ENCODE measurements around the gene ACAD11.

ACAD11 gene

DNA sequence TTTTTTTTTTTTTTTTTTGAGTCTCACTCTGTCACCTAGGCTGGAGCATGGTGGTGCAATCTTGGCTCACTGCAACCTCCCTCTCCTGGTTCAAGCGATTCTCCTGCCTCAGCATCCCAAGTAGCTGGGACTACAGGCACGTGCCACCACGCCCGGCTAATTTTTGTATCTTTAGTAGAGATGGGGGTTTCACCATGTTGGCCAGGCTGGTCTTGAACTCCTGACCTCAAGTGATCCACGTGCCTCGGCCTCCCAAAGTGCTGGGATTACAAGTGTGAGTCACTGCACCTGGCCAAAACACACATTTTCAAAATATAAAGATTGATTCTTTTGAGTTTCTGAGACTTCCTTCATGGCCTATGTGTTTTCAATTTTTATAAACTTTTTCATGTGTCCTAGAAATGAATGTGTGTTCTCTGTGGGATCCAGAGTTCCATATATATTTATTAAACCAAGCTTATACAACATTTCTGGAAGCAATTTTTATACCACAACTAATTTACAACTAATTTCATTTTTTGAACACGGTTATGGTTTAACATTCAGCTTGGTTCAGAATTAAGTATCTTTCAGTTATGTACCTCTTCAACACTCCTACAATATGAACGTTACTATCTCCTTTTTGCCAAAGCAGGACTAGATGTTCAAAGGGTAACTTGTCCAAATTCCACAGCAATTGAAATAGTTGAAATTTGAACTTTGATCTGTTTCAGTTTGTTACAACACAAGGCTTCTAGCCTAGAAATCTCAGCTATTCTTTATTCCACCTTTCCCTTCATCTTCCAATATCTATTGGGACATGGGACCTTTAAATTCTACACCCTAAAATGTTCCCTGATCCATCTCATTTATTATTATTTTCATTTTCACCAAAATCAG, 1.5 kb downstream of the ACAD11 start (continued):
- TF ChIP-seq, protein P1, sequence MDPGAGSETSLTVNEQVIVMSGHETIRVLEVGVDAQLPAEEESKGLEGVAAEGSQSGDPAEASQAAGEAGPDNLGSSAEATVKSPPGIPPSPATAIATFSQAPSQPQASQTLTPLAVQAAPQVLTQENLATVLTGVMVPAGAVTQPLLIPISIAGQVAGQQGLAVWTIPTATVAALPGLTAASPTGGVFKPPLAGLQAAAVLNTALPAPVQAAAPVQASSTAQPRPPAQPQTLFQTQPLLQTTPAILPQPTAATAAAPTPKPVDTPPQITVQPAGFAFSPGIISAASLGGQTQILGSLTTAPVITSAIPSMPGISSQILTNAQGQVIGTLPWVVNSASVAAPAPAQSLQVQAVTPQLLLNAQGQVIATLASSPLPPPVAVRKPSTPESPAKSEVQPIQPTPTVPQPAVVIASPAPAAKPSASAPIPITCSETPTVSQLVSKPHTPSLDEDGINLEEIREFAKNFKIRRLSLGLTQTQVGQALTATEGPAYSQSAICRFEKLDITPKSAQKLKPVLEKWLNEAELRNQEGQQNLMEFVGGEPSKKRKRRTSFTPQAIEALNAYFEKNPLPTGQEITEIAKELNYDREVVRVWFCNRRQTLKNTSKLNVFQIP (CRISPR knock-in tag; IDR thresholded peaks at IDR 0.05; ENCODE audit: borderline replicate concordance, low read depth) = no peak

DNA sequence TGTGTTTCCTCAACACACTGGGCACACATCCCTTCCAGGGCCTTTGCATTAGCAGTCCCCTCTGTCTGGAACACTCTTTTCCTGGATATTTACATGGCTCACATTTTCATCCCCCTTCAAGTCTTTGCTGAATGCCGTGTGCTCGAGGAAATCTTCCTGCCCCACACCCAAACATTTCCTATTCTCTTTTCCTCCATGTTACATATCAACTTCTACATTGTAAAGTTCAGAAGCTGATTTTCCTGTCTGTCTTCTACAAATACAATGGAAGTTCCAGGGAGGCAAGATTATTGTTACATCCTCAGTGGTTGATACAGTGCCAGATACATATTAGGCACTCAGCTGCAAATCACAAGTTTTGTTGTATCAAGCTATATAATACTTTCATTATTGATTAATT, 4.1 kb downstream of the ACAD11 start:
- TF ChIP-seq TOX (CRISPR knock-in tag; IDR thresholded peaks at IDR 0.05; ENCODE audit: borderline replicate concordance) = no peak
- no peak for TF ChIP-seq ARNTL (CRISPR knock-in tag; IDR thresholded peaks at IDR 0.05; ENCODE audit: borderline replicate concordance, low read depth)
- TF ChIP-seq OSR1 (CRISPR knock-in tag; IDR thresholded peaks at IDR 0.05) = no peak
- TF ChIP-seq, protein P2, sequence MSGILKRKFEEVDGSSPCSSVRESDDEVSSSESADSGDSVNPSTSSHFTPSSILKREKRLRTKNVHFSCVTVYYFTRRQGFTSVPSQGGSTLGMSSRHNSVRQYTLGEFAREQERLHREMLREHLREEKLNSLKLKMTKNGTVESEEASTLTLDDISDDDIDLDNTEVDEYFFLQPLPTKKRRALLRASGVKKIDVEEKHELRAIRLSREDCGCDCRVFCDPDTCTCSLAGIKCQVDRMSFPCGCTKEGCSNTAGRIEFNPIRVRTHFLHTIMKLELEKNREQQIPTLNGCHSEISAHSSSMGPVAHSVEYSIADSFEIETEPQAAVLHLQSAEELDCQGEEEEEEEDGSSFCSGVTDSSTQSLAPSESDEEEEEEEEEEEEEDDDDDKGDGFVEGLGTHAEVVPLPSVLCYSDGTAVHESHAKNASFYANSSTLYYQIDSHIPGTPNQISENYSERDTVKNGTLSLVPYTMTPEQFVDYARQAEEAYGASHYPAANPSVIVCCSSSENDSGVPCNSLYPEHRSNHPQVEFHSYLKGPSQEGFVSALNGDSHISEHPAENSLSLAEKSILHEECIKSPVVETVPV (CRISPR knock-in tag; IDR thresholded peaks at IDR 0.05) = no peak
- no peak for TF ChIP-seq ZNF70 (CRISPR knock-in tag; IDR thresholded peaks at IDR 0.05)
- no peak for TF ChIP-seq ISL1 (CRISPR knock-in tag; IDR thresholded peaks at IDR 0.05)
- TF ChIP-seq CSDC2 (CRISPR knock-in tag; IDR thresholded peaks at IDR 0.05) = no peak
- no peak for ATAC-seq

DNA sequence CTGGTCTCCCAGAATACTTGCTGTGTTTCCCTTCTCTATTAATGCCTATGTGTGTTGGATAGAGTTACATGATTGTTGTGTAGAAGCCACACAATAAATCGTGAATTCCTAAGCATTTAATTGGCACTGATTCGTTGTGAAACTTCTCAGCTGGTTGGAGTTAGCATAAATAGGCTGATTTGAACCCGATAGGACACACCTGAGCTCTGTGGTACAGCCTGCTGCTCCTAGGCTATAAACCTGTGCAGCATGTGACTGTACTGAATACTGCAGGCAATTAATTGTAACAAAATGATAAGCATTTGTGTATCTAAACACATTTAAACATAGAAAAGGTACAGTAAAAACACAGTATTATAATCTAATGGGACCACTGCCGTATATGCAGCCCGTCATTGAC, 4.9 kb downstream of the ACAD11 start:
- TF ChIP-seq CSDC2 (CRISPR knock-in tag; IDR thresholded peaks at IDR 0.05) = no peak
- no peak for TF ChIP-seq ZNF70 (CRISPR knock-in tag; IDR thresholded peaks at IDR 0.05)
- no peak for TF ChIP-seq ESRRG (CRISPR knock-in tag; IDR thresholded peaks at IDR 0.05)
- TF ChIP-seq PPARA (CRISPR knock-in tag; IDR thresholded peaks at IDR 0.05; ENCODE audit: borderline replicate concordance) = no peak
- TF ChIP-seq ZNF8 (CRISPR knock-in tag; IDR thresholded peaks at IDR 0.05) = no peak
- ATAC-seq = no peak

DNA sequence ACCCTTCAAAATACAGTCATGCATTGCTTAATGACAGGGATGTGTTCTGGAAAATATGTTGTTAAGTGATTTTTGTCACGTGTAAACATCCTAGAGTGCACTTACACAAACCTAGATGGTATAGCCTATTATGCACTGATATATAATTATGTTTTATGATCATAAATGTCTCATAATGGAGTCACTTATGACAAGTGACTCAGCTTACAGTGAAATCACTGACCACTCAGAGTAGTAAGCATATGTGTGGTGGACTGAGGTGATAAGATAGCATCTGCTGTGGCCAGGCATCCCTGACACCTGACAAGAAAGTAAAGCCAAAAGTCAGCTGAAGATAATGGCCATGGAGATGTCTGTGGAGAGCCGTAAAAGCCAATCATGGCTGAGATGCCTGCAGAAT, 5.4 kb downstream of the ACAD11 start:
- no peak for TF ChIP-seq ZFP30 (CRISPR knock-in tag; IDR thresholded peaks at IDR 0.05)
- TF ChIP-seq RARB (CRISPR knock-in tag; IDR thresholded peaks at IDR 0.05) = no peak
- TF ChIP-seq, protein P3, sequence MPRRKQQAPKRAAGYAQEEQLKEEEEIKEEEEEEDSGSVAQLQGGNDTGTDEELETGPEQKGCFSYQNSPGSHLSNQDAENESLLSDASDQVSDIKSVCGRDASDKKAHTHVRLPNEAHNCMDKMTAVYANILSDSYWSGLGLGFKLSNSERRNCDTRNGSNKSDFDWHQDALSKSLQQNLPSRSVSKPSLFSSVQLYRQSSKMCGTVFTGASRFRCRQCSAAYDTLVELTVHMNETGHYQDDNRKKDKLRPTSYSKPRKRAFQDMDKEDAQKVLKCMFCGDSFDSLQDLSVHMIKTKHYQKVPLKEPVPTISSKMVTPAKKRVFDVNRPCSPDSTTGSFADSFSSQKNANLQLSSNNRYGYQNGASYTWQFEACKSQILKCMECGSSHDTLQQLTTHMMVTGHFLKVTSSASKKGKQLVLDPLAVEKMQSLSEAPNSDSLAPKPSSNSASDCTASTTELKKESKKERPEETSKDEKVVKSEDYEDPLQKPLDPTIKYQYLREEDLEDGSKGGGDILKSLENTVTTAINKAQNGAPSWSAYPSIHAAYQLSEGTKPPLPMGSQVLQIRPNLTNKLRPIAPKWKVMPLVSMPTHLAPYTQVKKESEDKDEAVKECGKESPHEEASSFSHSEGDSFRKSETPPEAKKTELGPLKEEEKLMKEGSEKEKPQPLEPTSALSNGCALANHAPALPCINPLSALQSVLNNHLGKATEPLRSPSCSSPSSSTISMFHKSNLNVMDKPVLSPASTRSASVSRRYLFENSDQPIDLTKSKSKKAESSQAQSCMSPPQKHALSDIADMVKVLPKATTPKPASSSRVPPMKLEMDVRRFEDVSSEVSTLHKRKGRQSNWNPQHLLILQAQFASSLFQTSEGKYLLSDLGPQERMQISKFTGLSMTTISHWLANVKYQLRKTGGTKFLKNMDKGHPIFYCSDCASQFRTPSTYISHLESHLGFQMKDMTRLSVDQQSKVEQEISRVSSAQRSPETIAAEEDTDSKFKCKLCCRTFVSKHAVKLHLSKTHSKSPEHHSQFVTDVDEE (CRISPR knock-in tag; IDR thresholded peaks at IDR 0.05) = peak; percentile 20; the same call in 1 of the 2 replicates
- TF ChIP-seq ARNTL (CRISPR knock-in tag; IDR thresholded peaks at IDR 0.05; ENCODE audit: borderline replicate concordance, low read depth) = no peak
- TF ChIP-seq OSR1 (CRISPR knock-in tag; IDR thresholded peaks at IDR 0.05) = no peak
- TF ChIP-seq PPARA (CRISPR knock-in tag; IDR thresholded peaks at IDR 0.05; ENCODE audit: borderline replicate concordance) = no peak
- TF ChIP-seq ZNF565 (CRISPR knock-in tag; conservative IDR thresholded peaks at IDR 0.05; ENCODE audit: low read depth) = peak; percentile 68; the same call in 1 of the 2 replicates
- peak; percentile 97 for TF ChIP-seq ISL1 (CRISPR knock-in tag; IDR thresholded peaks at IDR 0.05)
- peak; percentile 74 for TF ChIP-seq ZFP3 (CRISPR knock-in tag; IDR thresholded peaks at IDR 0.05)
- TF ChIP-seq ZC3H10 (CRISPR knock-in tag; IDR thresholded peaks at IDR 0.05) = no peak
- TF ChIP-seq, protein P4, sequence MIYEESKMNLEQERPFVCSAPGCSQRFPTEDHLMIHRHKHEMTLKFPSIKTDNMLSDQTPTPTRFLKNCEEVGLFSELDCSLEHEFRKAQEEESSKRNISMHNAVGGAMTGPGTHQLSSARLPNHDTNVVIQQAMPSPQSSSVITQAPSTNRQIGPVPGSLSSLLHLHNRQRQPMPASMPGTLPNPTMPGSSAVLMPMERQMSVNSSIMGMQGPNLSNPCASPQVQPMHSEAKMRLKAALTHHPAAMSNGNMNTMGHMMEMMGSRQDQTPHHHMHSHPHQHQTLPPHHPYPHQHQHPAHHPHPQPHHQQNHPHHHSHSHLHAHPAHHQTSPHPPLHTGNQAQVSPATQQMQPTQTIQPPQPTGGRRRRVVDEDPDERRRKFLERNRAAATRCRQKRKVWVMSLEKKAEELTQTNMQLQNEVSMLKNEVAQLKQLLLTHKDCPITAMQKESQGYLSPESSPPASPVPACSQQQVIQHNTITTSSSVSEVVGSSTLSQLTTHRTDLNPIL (CRISPR knock-in tag; IDR thresholded peaks at IDR 0.05; ENCODE audit: low read depth) = peak; percentile 85
- TF ChIP-seq, protein P5, sequence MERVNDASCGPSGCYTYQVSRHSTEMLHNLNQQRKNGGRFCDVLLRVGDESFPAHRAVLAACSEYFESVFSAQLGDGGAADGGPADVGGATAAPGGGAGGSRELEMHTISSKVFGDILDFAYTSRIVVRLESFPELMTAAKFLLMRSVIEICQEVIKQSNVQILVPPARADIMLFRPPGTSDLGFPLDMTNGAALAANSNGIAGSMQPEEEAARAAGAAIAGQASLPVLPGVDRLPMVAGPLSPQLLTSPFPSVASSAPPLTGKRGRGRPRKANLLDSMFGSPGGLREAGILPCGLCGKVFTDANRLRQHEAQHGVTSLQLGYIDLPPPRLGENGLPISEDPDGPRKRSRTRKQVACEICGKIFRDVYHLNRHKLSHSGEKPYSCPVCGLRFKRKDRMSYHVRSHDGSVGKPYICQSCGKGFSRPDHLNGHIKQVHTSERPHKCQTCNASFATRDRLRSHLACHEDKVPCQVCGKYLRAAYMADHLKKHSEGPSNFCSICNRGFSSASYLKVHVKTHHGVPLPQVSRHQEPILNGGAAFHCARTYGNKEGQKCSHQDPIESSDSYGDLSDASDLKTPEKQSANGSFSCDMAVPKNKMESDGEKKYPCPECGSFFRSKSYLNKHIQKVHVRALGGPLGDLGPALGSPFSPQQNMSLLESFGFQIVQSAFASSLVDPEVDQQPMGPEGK (CRISPR knock-in tag; IDR thresholded peaks at IDR 0.05; ENCODE audit: borderline replicate concordance) = peak; percentile 85
- no peak for TF ChIP-seq ZNF70 (CRISPR knock-in tag; IDR thresholded peaks at IDR 0.05)
- no peak for TF ChIP-seq TOX (CRISPR knock-in tag; IDR thresholded peaks at IDR 0.05; ENCODE audit: borderline replicate concordance)
- TF ChIP-seq BACH2 (CRISPR knock-in tag; IDR thresholded peaks at IDR 0.05; ENCODE audit: borderline replicate concordance) = no peak
- TF ChIP-seq GLIS3 (CRISPR knock-in tag; IDR thresholded peaks at IDR 0.05) = peak; percentile 74
- peak; percentile 19; the same call in 1 of the 2 replicates for TF ChIP-seq SNAI2 (CRISPR knock-in tag; IDR thresholded peaks at IDR 0.05)
- TF ChIP-seq ESRRG (CRISPR knock-in tag; IDR thresholded peaks at IDR 0.05) = peak; percentile 95
- TF ChIP-seq, protein P1 (CRISPR knock-in tag; IDR thresholded peaks at IDR 0.05; ENCODE audit: borderline replicate concordance, low read depth) = no peak; the same call in 1 of the 2 replicates
- TF ChIP-seq, protein P2 (CRISPR knock-in tag; IDR thresholded peaks at IDR 0.05) = peak; percentile 84; the same call in 1 of the 2 replicates
- no peak for ATAC-seq

Measured in SK-N-SH treated with all-trans-retinoic acid at 6 μM for 48 hours (cell line).